PFSK-1 (cell line): ENCODE results near the gene TBC1D21.

Experiments used
- POLR2AphosphoS5 ChIP-seq: IDR thresholded peaks from 2 replicates; pipeline ENCODE4 v1.6.1; 2012; ENCODE audit warnings: low read depth, mild to moderate bottlenecking, control low read depth, low read length, moderate library complexity
- REST ChIP-seq, 2 experiments: IDR thresholded peaks; 2 replicates each; pipeline versions ENCODE4 v1.6.1 to v1.8.0; 2011 to 2012; ENCODE audit warnings: low read depth in 2 of 2, low read length in 2 of 2, control low read depth in 1 of 2, inconsistent platforms in 1 of 2, mild to moderate bottlenecking in 1 of 2, moderate library complexity in 1 of 2; ENCODE audit not compliant: insufficient read depth in 1 of 2

- TF ChIP-seq POLR2AphosphoS5, result no peak
- TF ChIP-seq REST (IDR thresholded peaks at IDR 0.05; ENCODE audit: insufficient read depth in 1 of 2, low read depth in 2 of 2, low read length in 2 of 2), result no peak
Measured at GRCh38 chr15:73867426-73867825, 5.9 kb upstream of the TBC1D21 start.
